Naive thymus-derived CD8-positive, alpha-beta T cell (primary cell): ENCODE measurements around the gene CLPTM1. TPM values are rescaled to one million over a fixed set of nuclear protein-coding genes. Genes with fewer than 3 reads are reported as not detected.
"Not testable (repeated sequence)": the region's sequence is repeated elsewhere in the genome, so short reads cannot be mapped to it uniquely, and the experiment has no call there.

Experiments used
- ATAC-seq, 2 donors: fragments of 150-1000 bp; cut with Tn5 transposase in 1 of 2; sonication (Bioruptor Pico), chemical (Tn5 transposase) in 1 of 2; 1 replicate in 1 of 2; 2 replicates in 1 of 2; pipeline ENCODE4 v1.10.0; 2021; ENCODE audit warnings: mild to moderate bottlenecking in 2 of 2, moderate library complexity in 2 of 2
- POLR2A ChIA-PET: fragments of 350-600 bp; sonication (Branson Sonifier 250); formaldehyde crosslinking; loops from one replicate; lab custom pipeline; 2021; ENCODE audit warnings: antibody characterized with exemption; lab: Charles Lee
- DNase-seq, 10 donors: peaks; one replicate each; pipeline versions ENCODE4 v3.0.0 to v3.0.0-alpha.2; 2020 to 2022
- H3K27ac Mint-ChIP-seq, 10 donors: one replicate each; pipeline ENCODE4 v1.8.0; 2020 to 2022; ENCODE audit warnings: mild to moderate bottlenecking in 10 of 10, mixed read lengths in 10 of 10, moderate library complexity in 4 of 10, inconsistent platforms in 1 of 10
- H3K27me3 Mint-ChIP-seq, 5 donors: one replicate each; pipeline ENCODE4 v1.8.0; 2021 to 2022; ENCODE audit warnings: mixed read lengths in 5 of 5
- H3K36me3 Mint-ChIP-seq, 3 donors: one replicate each; pipeline ENCODE4 v1.8.0; 2020 to 2022; ENCODE audit warnings: mixed read lengths in 3 of 3, mild to moderate bottlenecking in 2 of 3, inconsistent platforms in 1 of 3
- H3K4me1 Mint-ChIP-seq, 4 donors: one replicate each; pipeline ENCODE4 v1.8.0; 2021 to 2022; ENCODE audit warnings: mixed read lengths in 4 of 4
- H3K4me3 Mint-ChIP-seq, 10 donors: one replicate each; pipeline ENCODE4 v1.8.0; 2020 to 2022; ENCODE audit warnings: mild to moderate bottlenecking in 10 of 10, mixed read lengths in 10 of 10, moderate library complexity in 6 of 10, inconsistent platforms in 1 of 10
- H3K9me3 Mint-ChIP-seq, 9 donors: one replicate each; pipeline ENCODE4 v1.8.0; 2020 to 2022; ENCODE audit warnings: mixed read lengths in 9 of 9, mild to moderate bottlenecking in 3 of 9, inconsistent platforms in 1 of 9, moderate library complexity in 1 of 9
- polyA plus RNA-seq, 3 donors: library from polyadenylated mRNA; unstranded; fragments of 300-500 nt; fragmentation: Illumina TruSeq; gene quantifications; one replicate each; pipeline ENCODE4 v1.2.3, GENCODE V29; 2021
- total RNA-seq, 8 experiments: library from RNA in 2 of 8; stranded (reverse) in 2 of 8; gene quantifications; one replicate each; pipeline ENCODE4 v1.2.3 and lab custom pipeline; 2021 to 2026

Gene CLPTM1
- total and polyA plus RNA-seq, 5 experiments from 2014 or later: 13.2 to 76.0 (median 20.6) TPM

- H3K27ac Mint-ChIP-seq: no peak overlapping the region
- H3K4me3 Mint-ChIP-seq: no peak overlapping the region
- POLR2A ChIA-PET: interaction anchor here (0.6 to 1.8 kb wide), 2 partner anchors 9 to 12 kb away, joined by 4 read pairs; no protein-coding TSS in a partner anchor
- peaks cover 0 to 54% (median 3%) of the 10 kb centered on the region in 3 donors for H3K36me3 Mint-ChIP-seq
- H3K27me3 Mint-ChIP-seq: no peaks in the 10 kb centered on the region
- H3K4me1 Mint-ChIP-seq: peaks cover 0 to 8% (median 0%) of the 10 kb centered on the region in 4 donors
- no peaks in the 10 kb centered on the region for H3K9me3 Mint-ChIP-seq
- ATAC-seq: no peak
- DNase-seq: no peak
Measured at GRCh38 chr19:44988273-44988672, 33.1 kb downstream of the CLPTM1 start.

DNA sequence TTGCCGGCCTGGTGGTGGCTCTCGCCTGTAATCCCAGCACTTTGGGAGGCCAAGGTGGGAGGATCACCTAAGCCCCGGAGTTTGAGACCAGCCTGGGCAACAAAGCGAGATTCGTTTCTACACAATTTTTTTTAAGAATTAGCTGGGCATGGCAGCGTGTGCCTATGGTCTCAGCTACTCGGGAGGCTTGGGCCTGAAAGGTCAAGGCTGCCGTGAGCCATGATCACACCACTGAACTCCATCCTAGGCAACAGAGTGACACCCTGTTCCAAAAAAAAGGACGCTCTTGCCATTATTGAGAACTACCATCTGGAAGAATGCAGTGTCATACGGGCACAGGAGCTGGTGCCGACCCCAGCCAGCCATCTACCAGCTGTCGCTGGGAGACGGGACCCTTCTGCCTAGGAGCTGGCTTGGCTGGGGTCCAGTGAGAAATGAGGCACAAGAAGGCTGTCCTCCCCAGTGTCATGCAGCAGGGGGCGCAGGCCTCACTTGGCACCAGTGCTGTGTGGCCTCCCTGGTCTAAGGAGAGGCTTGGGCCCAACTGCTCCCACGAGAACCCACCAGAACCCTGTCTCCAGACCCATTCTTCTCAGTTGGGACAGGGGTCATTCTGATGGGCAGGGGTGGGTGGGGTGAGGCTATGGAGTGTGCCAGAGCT is 33.8 kb downstream of the CLPTM1 start:
- peaks cover 0 to 8% (median 0%) of the 10 kb centered on the region in 4 donors for H3K4me1 Mint-ChIP-seq
- POLR2A ChIA-PET: interaction anchor here (1.8 kb wide), 1 partner anchor 11 kb away, joined by 4 read pairs; no protein-coding TSS in a partner anchor
- peak overlapping the region in 5 of 10 donors; percentile 3 to 75 (median 42) for H3K27ac Mint-ChIP-seq

GRCh38 chr19:44990459-44990858 is 35.3 kb downstream of the CLPTM1 start:
- ATAC-seq (no peak), DNase-seq (no peak)
- peaks cover 0 to 2% (median 1%) of the 10 kb centered on the region in 4 donors for H3K4me1 Mint-ChIP-seq
- no peaks in the 10 kb centered on the region for H3K9me3 Mint-ChIP-seq
- peak overlapping the region in 1 of 10 donors; percentile 49 for H3K27ac Mint-ChIP-seq
- peaks cover 0 to 46% (median 3%) of the 10 kb centered on the region in 3 donors for H3K36me3 Mint-ChIP-seq
- no peaks in the 10 kb centered on the region for H3K27me3 Mint-ChIP-seq
- peak overlapping the region in 1 of 10 donors; percentile 52 for H3K4me3 Mint-ChIP-seq
- POLR2A ChIA-PET: no interaction called here

More for the DNA sequence above, 33.8 kb downstream of the CLPTM1 start:
- Mint-ChIP-seq H3K36me3 (peaks cover 0 to 54% (median 3%) of the 10 kb centered on the region in 3 donors), H3K4me3 (no peak overlapping the region), H3K9me3 (no peaks in the 10 kb centered on the region), H3K27me3 (no peaks in the 10 kb centered on the region)
- ATAC-seq: peak; percentile 82 to 83
- peak; percentile 42 to 74 (median 52) for DNase-seq

DNA sequence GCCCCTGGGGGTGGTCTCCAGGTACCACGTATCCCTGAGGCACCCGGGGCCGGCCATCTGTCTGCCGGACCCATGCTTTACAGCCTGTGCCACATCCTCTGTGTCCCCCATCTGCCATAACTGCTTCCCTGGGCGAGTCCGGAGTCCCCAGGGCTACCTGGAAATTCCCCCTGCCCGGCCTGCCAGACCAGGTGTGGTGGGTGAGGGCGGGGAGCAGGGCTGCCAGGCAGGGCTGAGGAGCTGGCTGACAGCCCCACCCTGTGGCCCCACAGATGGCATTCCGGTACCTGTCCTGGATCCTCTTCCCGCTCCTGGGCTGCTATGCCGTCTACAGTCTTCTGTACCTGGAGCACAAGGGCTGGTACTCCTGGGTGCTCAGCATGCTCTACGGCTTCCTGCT is 35.8 kb downstream of the CLPTM1 start:
- DNase-seq: no peak
- Mint-ChIP-seq H3K4me1 (peaks cover 0 to 2% (median 1%) of the 10 kb centered on the region in 4 donors), H3K36me3 (peaks cover 0 to 42% (median 3%) of the 10 kb centered on the region in 3 donors), H3K27ac (no peak overlapping the region), H3K4me3 (no peak overlapping the region), H3K9me3 (no peaks in the 10 kb centered on the region), H3K27me3 (no peaks in the 10 kb centered on the region)
- POLR2A ChIA-PET: interaction anchor here (1.1 kb wide), 1 partner anchor 12 kb away, joined by 3 read pairs; no protein-coding TSS in a partner anchor
- ATAC-seq: no peak

- H3K9me3 Mint-ChIP-seq: no peaks in the 10 kb centered on the region
- POLR2A ChIA-PET: no interaction called here
- peaks cover 0 to 2% (median 1%) of the 10 kb centered on the region in 4 donors for H3K4me1 Mint-ChIP-seq
- H3K36me3 Mint-ChIP-seq: peaks cover 0 to 29% (median 3%) of the 10 kb centered on the region in 3 donors
- H3K27ac Mint-ChIP-seq: peak overlapping the region in 2 of 10 donors; percentile 20 to 89
- DNase-seq (no peak), ATAC-seq (no peak)
- H3K4me3 Mint-ChIP-seq: no peak overlapping the region
- H3K27me3 Mint-ChIP-seq: no peaks in the 10 kb centered on the region
Measured at GRCh38 chr19:44992336-44993163, 37.4 kb downstream of the CLPTM1 start.

GRCh38 chr19:44993526-44993925 is 38.3 kb downstream of the CLPTM1 start:
- H3K36me3 Mint-ChIP-seq: peaks cover 0 to 26% (median 3%) of the 10 kb centered on the region in 3 donors
- POLR2A ChIA-PET: no interaction called here
- no peaks in the 10 kb centered on the region for H3K9me3 Mint-ChIP-seq
- DNase-seq: no peak
- no peak for ATAC-seq
- peaks cover 0 to 2% (median 1%) of the 10 kb centered on the region in 4 donors for H3K4me1 Mint-ChIP-seq
- H3K27ac Mint-ChIP-seq: peak overlapping the region in 4 of 10 donors; percentile 33 to 62 (median 54)
- H3K27me3 Mint-ChIP-seq: no peaks in the 10 kb centered on the region
- no peak overlapping the region for H3K4me3 Mint-ChIP-seq

DNA sequence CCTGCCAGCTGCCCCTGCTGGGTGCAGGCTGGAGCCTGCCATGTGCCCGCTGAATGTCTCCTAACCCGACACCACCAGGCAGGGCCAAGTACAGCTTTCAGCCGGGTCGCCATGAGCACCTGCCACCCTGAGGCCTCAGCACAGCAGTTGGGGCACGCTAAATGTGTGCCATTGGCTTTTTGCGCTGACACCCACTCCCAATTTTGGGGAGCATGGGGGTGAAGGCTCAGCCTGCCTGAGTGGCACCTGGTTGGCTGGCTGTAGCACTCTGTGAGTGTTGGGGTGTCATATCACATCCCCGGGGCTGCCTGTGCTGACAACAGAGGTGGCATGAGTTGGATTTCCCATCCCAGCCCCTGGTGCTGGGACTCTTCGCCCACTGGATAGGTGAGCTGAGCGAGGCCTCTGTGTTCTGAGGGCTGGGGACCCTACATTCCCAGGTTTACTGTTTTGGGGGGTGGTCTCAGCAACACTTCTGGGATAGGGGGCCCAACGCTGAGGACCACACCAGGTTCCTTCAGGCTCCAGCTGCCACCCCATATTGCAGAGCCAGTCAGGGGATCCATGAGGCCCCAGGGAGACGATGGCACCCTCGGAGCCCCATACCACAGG is 38.9 kb downstream of the CLPTM1 start:
- DNase-seq (no peak), ATAC-seq (peak in 1 of 2 donors; percentile 10)
- Mint-ChIP-seq H3K27ac (peak overlapping the region in 4 of 10 donors; percentile 49 to 66 (median 64)), H3K27me3 (no peaks in the 10 kb centered on the region), H3K9me3 (no peaks in the 10 kb centered on the region), H3K4me1 (peaks cover 0 to 2% (median under 1%) of the 10 kb centered on the region in 4 donors), H3K4me3 (no peak overlapping the region), H3K36me3 (peaks cover 0 to 22% (median 3%) of the 10 kb centered on the region in 3 donors)
- POLR2A ChIA-PET: no interaction called here

DNA sequence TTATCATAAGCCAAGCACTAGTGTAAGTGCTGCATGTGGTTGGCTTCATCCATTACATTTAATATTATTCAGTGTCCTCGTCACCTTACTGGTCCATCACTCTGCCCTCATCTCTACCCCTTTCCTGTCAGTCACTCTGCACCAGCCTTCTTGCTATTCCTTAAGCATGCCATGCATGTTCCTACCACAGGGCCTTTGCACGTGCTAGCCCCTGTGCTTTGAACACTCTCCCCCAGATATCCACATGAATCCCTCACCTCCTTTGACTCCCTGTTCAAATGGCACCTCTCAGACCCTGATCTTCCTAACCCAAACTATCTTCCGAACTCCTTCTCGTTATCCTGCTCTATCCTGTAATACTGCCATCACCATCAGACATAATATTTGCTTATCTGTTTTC is 42.8 kb downstream of the CLPTM1 start:
- H3K9me3 Mint-ChIP-seq: peaks cover 0 to 2% (median 0%) of the 10 kb centered on the region in 9 donors
- H3K27ac Mint-ChIP-seq: peak overlapping the region in 6 of 10 donors; percentile 2 to 84 (median 66)
- ATAC-seq (no peak), DNase-seq (no peak)
- POLR2A ChIA-PET: no interaction called here
- H3K27me3 Mint-ChIP-seq: peaks cover 0 to 2% (median 0%) of the 10 kb centered on the region in 5 donors
- H3K36me3 Mint-ChIP-seq: peaks cover 0 to 6% (median 0%) of the 10 kb centered on the region in 3 donors
- peaks cover 8 to 19% (median 11%) of the 10 kb centered on the region in 4 donors for H3K4me1 Mint-ChIP-seq
- no peak overlapping the region for H3K4me3 Mint-ChIP-seq

DNA sequence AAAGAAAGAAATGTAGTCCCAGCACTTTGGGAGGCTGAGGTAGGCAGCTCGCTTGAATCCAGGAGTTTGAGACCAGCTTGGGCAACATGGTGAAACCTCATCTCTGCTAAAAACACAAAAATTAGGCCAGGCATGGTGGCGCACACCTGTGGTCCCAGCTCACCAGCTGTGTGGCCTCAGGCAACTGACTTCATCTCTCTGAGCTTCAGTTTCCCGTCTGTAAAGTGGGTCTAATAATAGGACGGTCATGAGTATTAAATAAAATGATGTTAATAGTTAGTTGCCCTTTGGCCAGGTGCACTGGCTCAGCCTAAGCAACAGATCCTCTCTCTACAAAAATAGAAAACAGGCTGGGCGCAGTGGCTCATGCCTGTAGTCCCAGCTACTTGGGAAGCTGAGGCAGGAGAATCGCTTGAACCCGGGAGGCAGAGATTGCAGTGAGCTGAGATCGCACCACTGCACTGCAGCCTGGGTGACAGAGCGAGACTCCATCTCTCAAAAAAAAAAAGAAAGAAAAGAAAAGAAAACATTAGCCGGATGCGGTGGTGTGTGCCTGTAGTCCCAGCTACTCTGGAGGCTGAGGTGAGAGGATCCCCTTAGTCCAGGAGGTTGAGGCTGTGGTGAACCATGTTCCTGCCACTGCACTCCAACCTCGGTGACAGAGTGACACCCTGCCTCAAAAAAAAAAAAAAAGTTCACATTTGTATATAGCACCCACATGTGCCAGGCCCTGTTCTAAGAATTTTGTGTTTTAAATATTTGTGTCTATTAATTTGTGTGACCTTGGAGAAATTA is 44.1 kb downstream of the CLPTM1 start:
- ATAC-seq, H3K36me3 Mint-ChIP-seq, H3K27me3 Mint-ChIP-seq, DNase-seq, H3K9me3 Mint-ChIP-seq: not testable (repeated sequence)
- H3K4me1 Mint-ChIP-seq: peaks cover 8 to 22% (median 12%) of the 10 kb centered on the region in 4 donors
- POLR2A ChIA-PET: interaction anchor here (2.9 kb wide), 1 partner anchor 40 kb away, joined by 17 read pairs; the partner anchor contains the start of gene CLASRP
- H3K4me3 Mint-ChIP-seq: peak overlapping the region in 7 of 10 donors; percentile 38 to 77 (median 72)
- peak overlapping the region; percentile 79 to 99 (median 91) for H3K27ac Mint-ChIP-seq

GRCh38 chr19:45000665-45001064 is 45.5 kb downstream of the CLPTM1 start:
- POLR2A ChIA-PET: interaction anchor here (1.1 to 2.9 kb wide), 6 partner anchors 12 to 91 kb away, joined by 3 to 17 read pairs (median 8); partner anchors contain the start of genes CLASRP, CLPTM1 and PPP1R37
- Mint-ChIP-seq H3K4me1 (peaks cover 6 to 24% (median 12%) of the 10 kb centered on the region in 4 donors), H3K4me3 (peak overlapping the region; percentile 45 to 89 (median 67)), H3K27ac (peak overlapping the region; percentile 79 to 99 (median 91))
- H3K9me3 Mint-ChIP-seq, H3K27me3 Mint-ChIP-seq, H3K36me3 Mint-ChIP-seq, DNase-seq, ATAC-seq: not testable (repeated sequence)

DNA sequence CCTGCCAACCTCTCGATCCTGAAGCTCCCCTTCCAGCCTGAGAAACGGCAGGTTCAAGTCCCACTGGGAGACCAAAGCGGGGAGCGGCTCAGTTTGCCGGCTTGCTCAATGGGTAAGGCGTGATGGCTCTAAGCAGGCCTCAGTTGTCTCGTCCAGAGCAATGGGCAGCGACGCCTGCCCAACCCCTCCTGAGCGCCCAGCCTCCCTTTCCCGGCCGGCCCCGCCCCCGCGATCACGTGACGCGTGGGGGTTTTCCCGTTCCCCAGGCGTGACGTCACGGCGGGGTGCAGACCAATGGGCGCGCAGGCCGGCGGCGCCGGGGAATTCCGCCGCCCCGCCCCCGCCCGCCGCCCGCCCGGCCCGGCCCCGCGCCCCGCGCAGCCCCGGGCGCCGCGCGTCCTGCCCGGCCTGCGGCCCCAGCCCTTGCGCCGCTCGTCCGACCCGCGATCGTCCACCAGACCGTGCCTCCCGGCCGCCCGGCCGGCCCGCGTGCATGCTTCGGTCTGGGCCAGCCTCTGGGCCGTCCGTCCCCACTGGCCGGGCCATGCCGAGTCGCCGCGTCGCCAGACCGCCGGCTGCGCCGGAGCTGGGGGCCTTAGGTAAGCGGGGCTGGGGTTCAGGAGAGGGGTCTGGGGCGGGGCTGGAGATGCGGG is 46.0 kb downstream of the CLPTM1 start, which contains the start of gene RELB:
TSS of gene RELB (plus strand) at position 378 of the 653 bp plus-strand sequence. CDS start at position 494, 116 bp downstream.
- Mint-ChIP-seq H3K27me3 (peaks cover 0 to 2% (median 0%) of the 10 kb centered on the region in 5 donors), H3K27ac (peak within 1 kb of the TSS; percentile 95 to 100 (median 100)), H3K4me1 (peaks cover 6 to 28% (median 12%) of the 10 kb centered on the region in 4 donors), H3K4me3 (peak within 1 kb of the TSS; percentile 89 to 100 (median 97)), H3K36me3 (peaks cover 0 to 7% (median 0%) of the 10 kb centered on the region in 3 donors), H3K9me3 (peaks cover 0 to 2% (median 0%) of the 10 kb centered on the region in 9 donors)
- DNase-seq (peak; percentile 90 to 99 (median 96)), ATAC-seq (peak; percentile 71 to 73)
- POLR2A ChIA-PET: interaction anchor here (0.8 to 2.9 kb wide), 11 partner anchors 13 to 177 kb away, joined by 3 to 17 read pairs (median 4); partner anchors contain the start of genes BLOC1S3, CLASRP, CLPTM1 and PPP1R37
